ENCODE data around the gene CATSPERZ. TPM values are rescaled to one million over a fixed set of nuclear protein-coding genes. Genes with fewer than 3 reads are reported as not detected.
A peak's percentile ranks its signal among the peaks of the same experiment; 100 is the strongest.

CATSPERZ gene
- total and polyA plus RNA-seq, 2 of the 13 experiments (the other 11 are each of a cell fraction or from before 2014, with no cell fraction given): 0.22 to 0.48 TPM

- 0 out of 2 replicates have a peak, but pooled peaks have one; percentile 73 for TF ChIP-seq NCOA1 (CRISPR knock-in tag; IDR thresholded peaks at IDR 0.05)
- TF ChIP-seq, protein P1, sequence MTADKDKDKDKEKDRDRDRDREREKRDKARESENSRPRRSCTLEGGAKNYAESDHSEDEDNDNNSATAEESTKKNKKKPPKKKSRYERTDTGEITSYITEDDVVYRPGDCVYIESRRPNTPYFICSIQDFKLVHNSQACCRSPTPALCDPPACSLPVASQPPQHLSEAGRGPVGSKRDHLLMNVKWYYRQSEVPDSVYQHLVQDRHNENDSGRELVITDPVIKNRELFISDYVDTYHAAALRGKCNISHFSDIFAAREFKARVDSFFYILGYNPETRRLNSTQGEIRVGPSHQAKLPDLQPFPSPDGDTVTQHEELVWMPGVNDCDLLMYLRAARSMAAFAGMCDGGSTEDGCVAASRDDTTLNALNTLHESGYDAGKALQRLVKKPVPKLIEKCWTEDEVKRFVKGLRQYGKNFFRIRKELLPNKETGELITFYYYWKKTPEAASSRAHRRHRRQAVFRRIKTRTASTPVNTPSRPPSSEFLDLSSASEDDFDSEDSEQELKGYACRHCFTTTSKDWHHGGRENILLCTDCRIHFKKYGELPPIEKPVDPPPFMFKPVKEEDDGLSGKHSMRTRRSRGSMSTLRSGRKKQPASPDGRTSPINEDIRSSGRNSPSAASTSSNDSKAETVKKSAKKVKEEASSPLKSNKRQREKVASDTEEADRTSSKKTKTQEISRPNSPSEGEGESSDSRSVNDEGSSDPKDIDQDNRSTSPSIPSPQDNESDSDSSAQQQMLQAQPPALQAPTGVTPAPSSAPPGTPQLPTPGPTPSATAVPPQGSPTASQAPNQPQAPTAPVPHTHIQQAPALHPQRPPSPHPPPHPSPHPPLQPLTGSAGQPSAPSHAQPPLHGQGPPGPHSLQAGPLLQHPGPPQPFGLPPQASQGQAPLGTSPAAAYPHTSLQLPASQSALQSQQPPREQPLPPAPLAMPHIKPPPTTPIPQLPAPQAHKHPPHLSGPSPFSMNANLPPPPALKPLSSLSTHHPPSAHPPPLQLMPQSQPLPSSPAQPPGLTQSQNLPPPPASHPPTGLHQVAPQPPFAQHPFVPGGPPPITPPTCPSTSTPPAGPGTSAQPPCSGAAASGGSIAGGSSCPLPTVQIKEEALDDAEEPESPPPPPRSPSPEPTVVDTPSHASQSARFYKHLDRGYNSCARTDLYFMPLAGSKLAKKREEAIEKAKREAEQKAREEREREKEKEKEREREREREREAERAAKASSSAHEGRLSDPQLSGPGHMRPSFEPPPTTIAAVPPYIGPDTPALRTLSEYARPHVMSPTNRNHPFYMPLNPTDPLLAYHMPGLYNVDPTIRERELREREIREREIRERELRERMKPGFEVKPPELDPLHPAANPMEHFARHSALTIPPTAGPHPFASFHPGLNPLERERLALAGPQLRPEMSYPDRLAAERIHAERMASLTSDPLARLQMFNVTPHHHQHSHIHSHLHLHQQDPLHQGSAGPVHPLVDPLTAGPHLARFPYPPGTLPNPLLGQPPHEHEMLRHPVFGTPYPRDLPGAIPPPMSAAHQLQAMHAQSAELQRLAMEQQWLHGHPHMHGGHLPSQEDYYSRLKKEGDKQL (CRISPR knock-in tag; IDR thresholded peaks at IDR 0.05; ENCODE audit: low read depth): no peak
- TF ChIP-seq ZNF564 (CRISPR knock-in tag; IDR thresholded peaks at IDR 0.05): no peak; the same call in 1 of the 2 replicates
- TF ChIP-seq PRDM4 (CRISPR knock-in tag; IDR thresholded peaks at IDR 0.05; ENCODE audit: borderline replicate concordance): no peak
- peak; percentile 79 for TF ChIP-seq ZBTB7B (CRISPR knock-in tag; IDR thresholded peaks at IDR 0.05)
- TF ChIP-seq FOSL2 (CRISPR knock-in tag; IDR thresholded peaks at IDR 0.05): peak; percentile 53; the same call in 1 of the 2 replicates
- 0 out of 2 replicates have a peak, but pooled peaks have one; percentile 13 for TF ChIP-seq RFX3 (CRISPR knock-in tag; IDR thresholded peaks at IDR 0.05)
- peak; percentile 77 for TF ChIP-seq MXD4 (CRISPR knock-in tag; IDR thresholded peaks at IDR 0.05)
- TF ChIP-seq ZNF34 (CRISPR knock-in tag; IDR thresholded peaks at IDR 0.05; ENCODE audit: borderline replicate concordance): no peak
- no peak for TF ChIP-seq ZNF781 (CRISPR knock-in tag; IDR thresholded peaks at IDR 0.05; ENCODE audit: borderline replicate concordance, not compliant biosample characterization)
- TF ChIP-seq PHF20 (CRISPR knock-in tag; IDR thresholded peaks at IDR 0.05): peak; percentile 93
- TF ChIP-seq ZNF576 (CRISPR knock-in tag; IDR thresholded peaks at IDR 0.05): no peak
- TF ChIP-seq ZNF784 (CRISPR knock-in tag; IDR thresholded peaks at IDR 0.05; ENCODE audit: borderline replicate concordance): no peak
Measured at GRCh38 chr11:64269540-64270220, 30.5 kb upstream of the CATSPERZ start (continued).

Measured in HepG2 (cell line).